HuH-7.5 (cell line): ENCODE measurements around the gene IDUA.
A peak's percentile ranks its signal among the peaks of the same experiment; 100 is the strongest.
"Not testable (repeated sequence)": the region's sequence is repeated elsewhere in the genome, so short reads cannot be mapped to it uniquely, and the experiment has no call there.

Source experiments
- DNase-seq: peaks from one replicate; pipeline ENCODE4 v3.0.0; 2011; ENCODE audit warnings: low spot score

Gene IDUA

DNA sequence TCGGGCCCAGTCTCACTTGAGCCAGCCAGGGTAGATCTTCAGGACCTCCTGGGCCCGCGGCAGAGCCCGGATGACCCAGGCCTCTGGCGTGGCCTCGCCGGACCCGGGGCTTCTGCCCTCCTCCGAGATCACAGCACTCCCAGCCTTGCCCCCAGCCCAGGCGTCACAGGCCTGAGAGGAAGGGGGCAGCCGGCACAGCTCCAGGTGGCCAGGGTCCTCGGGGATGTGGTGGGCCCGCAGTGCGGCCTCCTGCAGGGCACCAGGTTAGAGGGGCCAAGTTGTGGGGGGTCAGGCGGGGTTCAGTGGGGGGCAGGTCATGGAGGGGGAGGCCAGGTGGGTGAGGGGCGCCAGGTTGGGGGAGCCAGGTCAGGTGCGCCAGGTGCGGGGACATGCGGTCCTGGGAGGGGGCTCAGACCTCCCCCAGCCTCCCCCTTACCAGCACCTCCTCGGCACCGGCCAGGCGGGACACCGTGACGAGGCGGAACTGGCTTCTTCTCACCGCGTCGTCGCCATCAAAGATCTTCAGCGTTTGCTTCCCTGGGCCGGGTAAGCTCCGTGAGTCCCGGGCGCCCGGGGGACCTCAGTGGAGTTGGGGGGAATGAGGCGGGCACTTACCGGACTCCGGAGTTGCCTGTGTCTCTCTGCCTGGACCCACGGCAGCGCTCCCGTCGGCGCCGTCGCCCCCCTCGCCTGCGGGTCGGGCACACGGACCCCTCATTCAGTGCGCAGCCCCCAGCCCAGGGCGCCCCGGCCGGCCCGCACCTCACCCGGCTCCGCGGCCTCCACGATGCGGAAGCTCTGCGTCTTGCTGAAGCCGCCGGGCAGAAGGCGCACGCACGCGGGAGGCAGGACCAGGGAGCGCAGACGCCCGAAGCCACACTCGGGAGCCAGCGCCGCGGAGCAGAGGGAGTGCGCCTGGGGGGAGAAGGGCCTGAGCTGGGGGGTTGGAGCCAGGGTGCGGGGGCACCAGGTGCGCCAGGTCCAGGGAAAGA lies 19.4 kb upstream of the IDUA start:
- no peak for DNase-seq

- DNase-seq: no peak
Measured at GRCh38 chr4:968221-968620, 18.6 kb upstream of the IDUA start.

DNA sequence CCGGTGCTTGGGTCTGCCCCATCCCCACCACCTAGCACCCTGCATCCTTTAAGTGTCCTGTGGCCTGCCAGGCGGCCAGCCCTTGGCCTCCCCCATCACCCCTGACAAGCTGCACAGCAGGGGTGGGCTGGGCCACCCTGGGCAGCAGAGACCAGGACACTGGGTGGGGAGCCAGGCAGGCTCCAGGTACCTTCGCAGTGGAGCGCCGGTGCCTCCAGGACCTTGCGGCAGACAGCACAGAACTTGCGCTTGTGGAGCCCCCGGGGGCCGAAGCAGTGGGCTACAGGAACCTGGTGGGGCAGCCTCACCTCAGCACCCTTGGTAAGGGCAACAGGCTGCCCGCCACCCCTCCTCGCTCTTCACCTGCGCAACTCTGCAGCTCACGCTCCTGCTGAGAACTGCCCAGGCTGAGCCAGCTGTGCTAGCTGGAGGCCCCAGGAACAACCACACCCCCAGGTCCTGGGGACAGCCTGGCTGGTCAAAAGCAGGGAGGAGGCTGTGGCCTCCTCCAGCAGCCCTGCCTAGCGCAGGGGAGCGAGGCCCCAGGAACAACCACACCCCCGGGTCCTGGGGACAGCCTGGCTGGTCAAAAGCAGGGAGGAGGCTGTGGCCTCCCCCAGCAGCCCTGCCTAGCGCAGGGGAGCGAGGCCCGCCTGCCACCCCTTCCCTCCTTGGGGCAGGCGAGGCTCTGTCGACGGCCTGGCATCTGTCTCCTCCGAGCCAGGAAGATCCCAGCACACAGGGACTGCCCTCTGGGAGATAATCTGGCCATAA lies 18.0 kb upstream of the IDUA start:
- DNase-seq: no peak

GRCh38 chr4:970046-970745 lies 16.6 kb upstream of the IDUA start:
- DNase-seq: no peak

DNA sequence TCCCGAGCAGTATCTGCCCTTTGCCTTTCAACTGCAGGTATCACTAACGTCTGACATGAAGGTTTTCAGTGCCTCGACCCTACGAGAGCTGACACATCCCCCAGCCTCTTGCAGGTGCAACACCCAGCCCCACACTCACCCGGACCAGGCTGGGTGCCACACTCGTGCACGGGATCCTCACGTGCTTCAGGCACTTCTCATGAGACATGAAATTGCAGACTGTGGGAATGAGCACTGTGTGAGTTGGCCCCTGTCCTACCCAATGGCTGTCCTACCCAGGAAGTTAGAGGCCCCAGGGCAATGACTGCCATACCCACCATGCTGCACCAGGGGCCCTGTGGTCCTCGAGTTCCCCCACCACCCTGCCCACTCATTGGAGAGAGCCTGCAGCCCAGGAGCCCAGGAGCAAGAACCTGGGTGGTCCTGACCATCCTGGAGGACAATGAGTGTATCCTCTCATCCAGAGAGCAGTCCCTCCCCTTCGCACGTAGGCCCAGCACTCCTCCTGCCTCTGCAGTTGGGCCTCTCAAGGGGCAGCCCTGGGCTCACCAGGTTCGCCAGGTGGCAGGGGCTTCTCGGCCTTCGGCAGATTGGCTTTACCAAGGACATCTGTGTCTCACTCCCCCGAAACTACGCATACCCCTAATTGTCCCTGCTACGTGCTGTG lies 15.9 kb upstream of the IDUA start:
- no peak for DNase-seq

GRCh38 chr4:971666-972500 lies 15.0 kb upstream of the IDUA start:
- no peak for DNase-seq

DNA sequence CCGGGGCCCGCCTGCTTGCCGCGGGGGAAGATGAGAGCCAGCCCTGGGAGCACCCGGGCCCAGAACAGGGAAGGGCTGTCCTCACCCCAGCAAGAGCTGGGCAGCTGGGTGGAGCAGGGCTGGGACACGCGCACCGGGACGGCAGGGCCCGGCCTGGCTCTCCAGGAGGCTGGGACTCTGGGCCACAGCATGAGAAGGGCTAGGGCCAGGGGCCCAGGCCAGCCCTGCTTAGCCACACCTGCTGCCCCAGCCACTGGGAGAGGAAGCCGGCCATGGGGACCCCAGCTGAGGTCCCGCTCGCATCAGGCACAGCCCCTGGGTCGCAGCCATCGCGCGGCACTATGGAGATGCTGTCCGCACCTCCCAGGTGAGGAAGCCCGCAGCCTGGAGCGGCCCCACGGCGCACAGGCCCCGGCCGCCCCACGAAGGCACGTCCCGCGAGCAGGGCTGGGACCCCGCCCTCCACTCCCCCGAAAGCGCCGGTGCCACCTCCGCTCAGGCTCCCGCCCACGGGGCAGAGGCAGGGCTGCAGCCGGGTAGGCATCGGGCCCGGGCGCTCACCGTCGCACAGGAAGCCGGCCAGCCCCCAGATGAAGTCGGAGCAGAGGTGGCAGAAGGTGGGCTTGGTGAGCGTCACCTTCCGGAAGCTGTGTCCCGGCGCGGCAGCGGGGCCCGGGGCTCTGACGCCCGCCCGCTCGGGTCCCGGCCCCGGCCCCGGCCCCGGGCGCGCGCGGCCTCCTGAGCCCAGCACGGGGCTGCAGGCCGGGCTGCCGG lies 14.0 kb upstream of the IDUA start:
- peak; percentile 85 for DNase-seq

- DNase-seq: peak; percentile 98
Measured at GRCh38 chr4:973431-974397, 13.1 kb upstream of the IDUA start, which contains the start of gene DGKQ. Gene DGKQ (minus strand): TSS chr4:973569. CDS start chr4:973482, 87 bp downstream.

DNA sequence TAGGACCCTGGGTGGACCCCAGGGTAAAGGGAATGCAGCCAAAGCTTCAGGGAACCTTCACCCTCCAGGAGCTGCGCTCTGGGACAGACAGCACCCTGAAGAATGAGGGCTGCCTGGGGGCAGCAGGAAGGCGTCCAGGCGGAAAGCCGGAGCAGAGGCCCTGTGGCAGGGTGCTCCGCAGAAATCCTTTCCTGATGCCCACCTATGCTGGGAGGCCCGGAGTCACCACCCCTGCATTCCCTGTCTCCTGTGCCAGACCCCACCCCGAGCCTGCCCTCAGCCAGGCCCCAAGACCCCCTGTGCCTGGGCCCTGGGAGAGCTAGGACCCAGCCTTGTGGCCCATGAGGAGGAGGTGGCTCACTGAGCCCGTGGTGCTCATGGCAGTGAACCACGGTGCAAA lies 12.2 kb upstream of the IDUA start:
- no peak for DNase-seq

DNA sequence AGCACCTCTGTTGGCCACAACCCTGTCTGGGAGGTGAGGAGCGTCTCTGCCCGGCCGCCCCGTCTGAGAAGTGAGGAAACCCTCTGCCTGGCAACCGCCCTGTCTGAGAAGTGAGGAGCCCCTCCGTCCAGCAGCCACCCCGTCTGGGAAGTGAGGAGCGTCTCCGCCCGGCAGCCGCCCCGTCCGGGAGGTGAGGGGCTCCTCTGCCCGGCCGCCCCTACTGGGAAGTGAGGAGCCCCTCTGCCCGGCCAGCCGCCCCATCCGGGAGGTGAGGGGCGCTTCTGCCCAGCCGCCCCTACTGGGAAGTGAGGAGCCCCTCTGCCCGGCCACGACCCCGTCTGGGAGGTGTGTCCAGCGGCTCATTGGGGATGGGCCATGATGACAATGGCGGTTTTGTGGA lies 10.8 kb upstream of the IDUA start:
- DNase-seq: not testable (repeated sequence)

GRCh38 chr4:978957-979701 lies 7.7 kb upstream of the IDUA start:
- peak; percentile 92 for DNase-seq

GRCh38 chr4:982291-982690 lies 4.6 kb upstream of the IDUA start:
- no peak for DNase-seq

DNA sequence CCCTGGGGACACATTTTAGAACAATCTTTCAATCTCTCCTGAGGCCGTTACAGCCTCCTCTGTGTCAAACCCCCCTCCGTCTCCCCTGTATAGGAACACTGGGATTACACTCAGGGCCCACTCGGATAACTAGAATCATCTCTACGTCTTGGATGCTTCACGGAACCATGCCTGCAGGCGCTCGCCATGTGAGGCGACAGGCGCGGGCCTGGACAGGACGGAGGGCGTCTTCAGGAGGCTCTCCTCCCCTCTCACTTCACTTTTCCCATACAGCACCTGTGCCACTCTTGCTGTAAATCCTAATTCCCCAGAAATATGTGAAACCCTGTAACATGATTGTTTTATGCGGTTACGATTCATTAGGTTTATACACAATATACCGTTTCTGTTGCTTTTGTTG lies 4.0 kb upstream of the IDUA start:
- DNase-seq: no peak

GRCh38 chr4:984336-985054 lies 2.3 kb upstream of the IDUA start:
- no peak for DNase-seq

GRCh38 chr4:985123-985830 lies 1.6 kb upstream of the IDUA start:
- DNase-seq: peak; percentile 98

- DNase-seq: no peak
Measured at GRCh38 chr4:986428-986878, 391 bp upstream of the IDUA start.
